Left cardiac atrium (tissue), 4 donors: ENCODE data around the gene USP34. TPM values are rescaled to one million over a fixed set of nuclear protein-coding genes. Genes with fewer than 3 reads are reported as not detected.
A peak's percentile ranks its signal among the peaks of the same experiment; 100 is the strongest.
"Not testable (repeated sequence)": the region's sequence is repeated elsewhere in the genome, so short reads cannot be mapped to it uniquely, and the experiment has no call there.

ENCODE experiments used
- ATAC-seq, 2 donors: fragments of 200-7000 bp; cut with Tn5 transposase; one replicate each; pipeline ENCODE4 v1.9.1; 2020; ENCODE audit warnings: mild to moderate bottlenecking in 2 of 2, moderate library complexity in 2 of 2
- DNase-seq: peaks from one replicate; pipeline ENCODE4 v3.0.0-alpha.2; 2020
- intact Hi-C, 2 donors: fragments of 100-400 bp; cut with DNase I; formaldehyde crosslinking; loops; one replicate each; pipeline versions ENCODE4 v1.14.1 to v1.15.1; 2022 to 2023
- total RNA-seq, 2 donors: library from RNA; stranded (reverse); fragmentation: NEBNext Ultra II Directional; extraction: Animal tissue kit (Norgen Biotek cat#: 25700); gene quantifications; one replicate each; pipeline ENCODE4 v1.2.1, GENCODE V29; 2021
- donor health status: DM: no; HTN: yes; CAD: no.
- donor health status: DM: no; HTN: yes; CAD: no; lungs with severe emphysema.
- donor health status: DM: yes; HTN: yes; CAD: no.
- donor health status: Dilated cardiomyopathy.

The USP34 gene
- total RNA-seq, 2 donors from 2014 or later = 44.1 to 60.4 TPM

GRCh38 chr2:61179701-61180639, 290.9 kb downstream of the USP34 start:
- ATAC-seq = peak; percentile 56 to 68
- DNase-seq = peak; percentile 85
- intact Hi-C loops = no loop called here

DNA sequence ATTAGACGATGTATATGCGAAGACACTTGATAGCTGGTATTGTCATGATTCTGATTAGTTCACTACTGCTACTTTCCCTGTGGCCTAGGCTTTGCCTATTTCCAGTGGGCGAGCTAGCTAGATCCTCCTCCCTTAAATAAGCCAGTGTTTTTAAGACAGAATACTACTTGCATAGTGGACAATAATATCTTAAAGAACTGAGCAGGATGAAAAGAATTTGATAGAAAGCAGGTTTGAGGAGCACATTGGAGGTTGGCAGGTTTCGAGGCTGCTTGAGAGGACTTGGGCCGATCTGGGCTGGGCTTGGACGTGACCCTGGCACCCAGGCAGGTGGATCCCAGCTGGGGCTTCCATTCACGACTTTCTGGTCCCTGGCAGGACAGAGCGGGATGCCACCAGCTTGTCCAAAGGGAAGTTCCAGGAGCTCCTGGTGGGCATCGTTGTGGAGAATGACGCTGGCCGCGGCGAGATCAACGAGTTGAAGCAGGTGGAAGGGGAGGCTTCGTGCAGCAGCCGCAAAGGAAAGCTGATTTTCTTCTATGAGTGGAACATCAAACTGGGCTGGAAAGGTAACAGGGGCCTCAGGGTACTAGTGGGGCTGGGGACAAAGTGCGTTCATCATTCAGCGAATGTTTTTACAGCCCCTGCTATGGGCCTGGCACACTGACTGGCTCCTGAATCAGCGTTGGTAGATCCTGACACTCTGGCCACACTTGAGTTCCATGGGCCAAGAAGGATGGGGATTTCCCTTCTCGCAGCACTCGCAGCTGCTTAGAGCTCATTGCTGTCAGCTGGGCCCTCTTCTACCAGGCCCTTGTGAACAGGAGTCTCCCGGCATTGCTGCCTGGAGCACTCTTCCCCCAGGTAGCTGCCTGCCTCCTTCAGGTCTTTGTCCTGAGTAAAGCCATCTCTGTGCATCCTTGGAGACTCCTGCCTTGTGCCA, 292.0 kb downstream of the USP34 start:
- intact Hi-C loops = no loop called here
- DNase-seq (no peak), ATAC-seq (no peak)

- peak; percentile 0 to 9 for ATAC-seq
- peak; percentile 33 for DNase-seq
- intact Hi-C loops = no loop called here
Observed at GRCh38 chr2:61177727-61178549, 292.9 kb downstream of the USP34 start.

DNA sequence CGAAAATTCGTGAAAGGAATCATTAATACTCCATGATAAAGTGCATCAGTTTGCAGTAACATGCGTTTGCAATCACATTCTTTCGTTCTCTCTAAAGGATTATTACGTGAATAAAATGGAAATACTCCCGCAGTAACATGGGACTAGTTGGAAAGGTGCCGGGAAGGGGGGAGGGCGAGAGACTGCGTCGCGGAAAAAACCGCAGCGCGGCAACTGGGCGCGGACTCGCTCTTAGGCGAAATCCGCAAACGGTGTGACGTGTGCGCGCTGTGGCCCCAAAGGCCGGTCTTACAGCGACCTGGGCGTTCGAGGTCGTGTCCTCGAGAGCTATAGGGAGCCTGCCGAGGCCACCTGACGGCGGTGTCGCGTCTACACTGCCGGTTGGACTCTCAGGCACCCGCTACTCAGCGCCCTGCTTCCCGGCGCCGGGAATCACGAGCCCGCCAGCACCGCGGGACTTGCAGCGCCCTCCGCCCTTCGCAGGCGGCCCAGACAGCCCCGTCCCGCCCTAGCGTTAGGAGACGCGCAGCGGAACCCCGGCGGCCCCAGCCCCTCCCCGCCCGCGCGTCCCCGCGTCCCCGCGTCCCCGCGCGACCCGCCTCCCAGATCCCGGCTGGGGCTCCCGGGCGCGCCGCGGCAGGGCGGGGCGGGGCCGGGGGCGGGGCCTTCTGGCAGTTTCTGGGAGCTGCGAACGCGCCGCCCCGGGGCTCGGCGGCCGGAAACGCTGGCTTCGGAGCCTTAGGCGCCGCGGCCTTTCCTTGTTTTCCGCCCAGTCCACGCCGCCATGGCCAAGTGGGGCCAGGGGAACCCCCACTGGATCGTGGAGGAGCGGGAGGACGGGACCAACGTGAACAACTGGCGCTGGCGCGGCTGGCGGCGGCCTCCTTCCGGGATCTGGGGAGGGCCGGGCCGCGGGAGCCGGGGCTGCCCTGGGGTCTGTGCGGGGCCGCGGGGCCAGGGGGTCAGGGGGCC, 293.8 kb downstream of the USP34 start:
- intact Hi-C loops = no loop called here
- ATAC-seq (peak; percentile 92 to 93), DNase-seq (peak; percentile 96)

GRCh38 chr2:61175036-61175435, 295.9 kb downstream of the USP34 start:
- ATAC-seq (no peak), DNase-seq (no peak)
- intact Hi-C loops = no loop called here

GRCh38 chr2:61173116-61173515, 297.8 kb downstream of the USP34 start:
- DNase-seq (no peak), ATAC-seq (no peak)
- intact Hi-C loops = no loop called here

DNA sequence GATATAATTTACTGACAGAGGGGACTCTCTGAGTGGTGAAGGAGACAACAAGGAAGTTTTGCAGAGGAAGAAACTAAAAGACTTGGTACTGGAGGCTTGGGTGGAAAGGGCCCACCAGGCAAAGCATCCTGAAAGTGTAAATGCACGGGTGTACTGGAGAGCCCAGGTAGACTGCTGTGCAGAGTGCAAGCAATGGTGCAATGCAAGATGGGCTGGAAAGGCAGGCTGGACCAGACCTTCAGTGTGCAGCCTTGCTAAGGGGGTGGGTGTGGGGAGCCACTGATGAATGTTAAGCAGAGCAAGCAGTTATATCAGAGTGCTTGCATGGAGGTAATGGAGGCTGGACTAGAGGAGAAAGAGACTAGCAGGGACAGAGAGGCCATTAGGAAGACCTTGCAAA, 298.2 kb downstream of the USP34 start:
- no peak for ATAC-seq

DNA sequence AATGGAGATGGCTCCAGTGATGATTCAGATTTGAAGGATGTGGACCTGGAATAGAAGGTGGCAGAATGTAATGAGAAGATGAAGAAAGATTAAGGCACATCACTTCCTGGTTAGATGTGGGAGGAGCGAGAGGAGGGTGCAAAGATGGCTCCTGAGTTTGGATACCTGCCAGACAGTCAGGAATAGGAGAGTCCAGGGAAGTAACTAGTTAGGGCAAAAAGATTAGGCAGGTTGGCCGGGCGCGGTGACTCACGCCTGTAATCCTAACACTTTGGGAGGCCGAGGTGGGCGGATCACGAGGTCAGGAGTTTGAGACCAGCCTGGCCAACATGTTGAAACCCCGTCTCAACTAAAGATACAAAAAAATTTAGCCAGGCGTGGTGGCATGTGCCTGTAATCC, 303.3 kb downstream of the USP34 start:
- DNase-seq (no peak), ATAC-seq (no peak)
- intact Hi-C loops = no loop called here

More for the DNA sequence above, 298.2 kb downstream of the USP34 start:
- no peak for DNase-seq
- intact Hi-C loops = no loop called here

- no peak for DNase-seq
- no peak for ATAC-seq
- intact Hi-C loops = no loop called here
Observed at GRCh38 chr2:61165946-61166345, 304.9 kb downstream of the USP34 start.

DNA sequence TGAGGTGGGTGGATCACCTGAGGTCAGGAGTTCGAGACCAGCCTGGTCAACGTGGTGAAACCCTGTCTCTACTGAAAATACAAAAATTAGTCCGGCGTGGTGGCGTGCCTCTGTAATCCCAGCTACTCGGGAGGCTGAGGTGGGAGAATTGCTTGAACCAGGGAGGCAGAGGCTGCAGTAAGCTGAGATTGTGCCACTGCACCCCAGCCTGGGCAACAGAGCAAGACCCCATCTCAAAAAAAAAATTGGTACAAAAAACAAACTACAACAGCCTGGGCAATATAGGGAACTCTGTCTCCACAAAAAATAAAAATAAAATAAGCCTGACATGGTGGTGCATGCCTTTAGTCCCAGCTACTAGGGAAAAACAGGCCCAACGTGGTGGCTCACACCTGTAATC, 305.8 kb downstream of the USP34 start:
- intact Hi-C loops, DNase-seq, ATAC-seq: not testable (repeated sequence)

- ATAC-seq (no peak), DNase-seq (no peak)
- intact Hi-C loops = no loop called here
Observed at GRCh38 chr2:61162721-61163120, 308.2 kb downstream of the USP34 start.

DNA sequence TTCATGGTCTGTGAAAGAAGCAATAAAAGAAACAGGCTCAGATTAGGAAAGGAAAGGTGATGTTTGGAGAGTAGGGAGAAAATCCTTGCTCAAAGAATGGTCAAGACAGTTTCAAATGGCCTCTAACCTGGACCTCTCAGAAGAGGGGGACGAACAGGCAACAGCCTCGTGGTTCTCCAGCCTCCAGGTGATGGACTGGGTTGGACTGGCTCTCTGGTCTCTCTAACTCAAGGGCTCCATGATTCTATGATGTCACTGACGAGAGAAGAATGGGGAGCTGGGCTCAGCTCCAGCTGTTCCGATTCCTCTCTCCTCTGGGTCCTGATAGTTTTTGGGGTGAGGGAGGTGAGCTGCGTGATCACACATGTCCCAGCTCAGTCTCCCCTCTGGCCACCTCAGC, 309.0 kb downstream of the USP34 start, which contains the start of gene C2orf74:
C2orf74 (plus strand) TSS at position 301 of the 400 bp plus-strand sequence. CDS start 327 bp downstream, outside the sequence.
- ATAC-seq = no peak
- intact Hi-C loops = no loop called here
- no peak for DNase-seq

GRCh38 chr2:61158356-61158955, 312.4 kb downstream of the USP34 start:
- ATAC-seq (no peak), DNase-seq (no peak)
- intact Hi-C loops = no loop called here

GRCh38 chr2:61157371-61158003, 313.4 kb downstream of the USP34 start:
- no peak for DNase-seq
- ATAC-seq = no peak
- intact Hi-C loops = no loop called here

GRCh38 chr2:61151436-61151835, 319.5 kb downstream of the USP34 start:
- ATAC-seq (no peak), DNase-seq (no peak)
- intact Hi-C loops = no loop called here

- no peak for ATAC-seq
- no peak for DNase-seq
- intact Hi-C loops = no loop called here
Observed at GRCh38 chr2:61149074-61149473, 321.8 kb downstream of the USP34 start.

GRCh38 chr2:61148091-61148490, 322.8 kb downstream of the USP34 start:
- intact Hi-C loops, ATAC-seq, DNase-seq: not testable (repeated sequence)
